ENCODE results near the gene FAM222B. TPM values are rescaled to one million over a fixed set of nuclear protein-coding genes. Genes with fewer than 3 reads are reported as not detected.

The FAM222B gene
- total and polyA plus RNA-seq, 9 of the 15 experiments (the other 6 are each of a cell fraction or from before 2014, with no cell fraction given), result 4.0 to 34.6 (median 7.5) TPM

GRCh38 chr17:28750178-28751047 lies 92.2 kb downstream of the FAM222B start (continued):
- TF ChIP-seq CHAMP1 (IDR thresholded peaks at IDR 0.05) (no peak), ZNF696 (CRISPR knock-in tag; conservative IDR thresholded peaks at IDR 0.05) (no peak), EP400 (IDR thresholded peaks at IDR 0.05) (no peak), MAFG (tag; conservative IDR thresholded peaks at IDR 0.05) (no peak), ATF6 (CRISPR knock-in tag; IDR thresholded peaks at IDR 0.05) (0 out of 2 replicates have a peak, but pooled peaks have one; percentile 35), TBP (optimal IDR thresholded peaks at IDR 0.05; ENCODE audit: low read depth, low read length) (peak; percentile 15), MTF1 (CRISPR knock-in tag; IDR thresholded peaks at IDR 0.05; ENCODE audit: borderline replicate concordance) (no peak), KAT7 (CRISPR knock-in tag; IDR thresholded peaks at IDR 0.05; ENCODE audit: borderline replicate concordance) (peak; percentile 75; the same call in 1 of the 2 replicates), ZNF143 (CRISPR knock-in tag; IDR thresholded peaks at IDR 0.05) (0 out of 2 replicates have a peak, but pooled peaks have one; percentile 29), NBN (IDR thresholded peaks at IDR 0.05; ENCODE audit: low read depth) (peak; percentile 89), U2AF1 (optimal IDR thresholded peaks at IDR 0.05; ENCODE audit: low read depth, low read length) (no peak), MYC (IDR thresholded peaks at IDR 0.05; ENCODE audit: low read depth, low read length) (peak; percentile 67; the same call in 1 of the 2 replicates), MYC (CRISPR knock-in tag; IDR thresholded peaks at IDR 0.05; ENCODE audit: borderline replicate concordance, low read depth) (no peak), CREB3 (tag; conservative IDR thresholded peaks at IDR 0.05; ENCODE audit: low read depth) (no peak), RBM22 (IDR thresholded peaks at IDR 0.05; ENCODE audit: low read depth, low read length, poor library complexity, severe bottlenecking) (no peak), CBFB (CRISPR knock-in tag; IDR thresholded peaks at IDR 0.05) (no peak), RBM14 (IDR thresholded peaks at IDR 0.05; ENCODE audit: borderline replicate concordance, insufficient read depth, low read depth, low read length) (no peak), TFE3 (CRISPR knock-in tag; IDR thresholded peaks at IDR 0.05) (no peak)

Data from K562 (cell line).